ENCODE measurements around the gene CPD. TPM values are rescaled to one million over a fixed set of nuclear protein-coding genes. Genes with fewer than 3 reads are reported as not detected.

The CPD gene
- total and polyA plus RNA-seq, 9 of the 15 experiments (the other 6 are each of a cell fraction or from before 2014, with no cell fraction given) = 4.5 to 24.4 (median 20.4) TPM

- ATAC-seq (no peak), DNase-seq (ENCODE audit: extremely low read depth in 1 of 4, low spot score in 3 of 4) (no peak), FAIRE-seq (no peak)
- no peaks in the 10 kb centered on the region for H3K9me3 ChIP-seq (replicated peaks; ENCODE audit: control insufficient read depth, insufficient read depth, low read depth, low read length)
- in situ Hi-C loops (cut with MboI) = no loop called here
- H3K9ac ChIP-seq (ENCODE audit: insufficient read depth in 1 of 2, low read depth in 2 of 2, low read length in 2 of 2) = no peak overlapping the region
- no TSS peak for BruUV-seq (replicated peaks)
- intact Hi-C loops (cut with micrococcal nuclease) = no loop called here
- H3K9me1 ChIP-seq (ENCODE audit: control insufficient read depth, insufficient read depth, low read length) = no peaks in the 10 kb centered on the region
- ChIA-PET POLR2A (interaction anchor here (1.1 kb wide), 1 partner anchor 13 kb away, joined by 3 read pairs; no protein-coding TSS in a partner anchor), CTCF (ENCODE audit: low intra/inter-chr PET ratio) (no interaction called here)
- no peaks in the 10 kb centered on the region for H3K27me3 ChIP-seq (ENCODE audit: control insufficient read depth in 2 of 2, insufficient read depth in 2 of 2, low read length in 2 of 2)
- H3K27ac ChIP-seq (ENCODE audit: extremely low read depth, low read depth, low read length) = no peak overlapping the region
- no peak overlapping the region for H3K4me3 ChIP-seq
- no peak overlapping the region for H2AFZ ChIP-seq (ENCODE audit: low read depth, low read length)
- no peaks in the 10 kb centered on the region for H4K20me1 ChIP-seq (replicated peaks; ENCODE audit: control insufficient read depth, insufficient read depth, low read length)
- H3K79me2 ChIP-seq (ENCODE audit: control insufficient read depth, insufficient read depth, low read length) = no peaks in the 10 kb centered on the region
- H3K4me1 ChIP-seq (replicated peaks in 1 of 2; ENCODE audit: control insufficient read depth in 2 of 2, insufficient read depth in 2 of 2, low read length in 2 of 2) = no peaks in the 10 kb centered on the region; a peak in 1 of 5 replicates
- no peak for TF ChIP-seq FOXK1 (CRISPR knock-in tag; IDR thresholded peaks at IDR 0.05; ENCODE audit: borderline replicate concordance)
- H3K36me3 ChIP-seq (ENCODE audit: control insufficient read depth, insufficient read depth, low read length) = peaks cover 64% of the 10 kb centered on the region
- WGBS (ENCODE audit: insufficient coverage, low coverage, missing lambda C conversion rate) = 86% methylated on average over 1 of the region's 1 CpG
- H3K4me2 ChIP-seq (ENCODE audit: insufficient read depth, low read length) = no peak overlapping the region
Measured at GRCh38 chr17:30506481-30506880, 127.8 kb downstream of the CPD start.

DNA sequence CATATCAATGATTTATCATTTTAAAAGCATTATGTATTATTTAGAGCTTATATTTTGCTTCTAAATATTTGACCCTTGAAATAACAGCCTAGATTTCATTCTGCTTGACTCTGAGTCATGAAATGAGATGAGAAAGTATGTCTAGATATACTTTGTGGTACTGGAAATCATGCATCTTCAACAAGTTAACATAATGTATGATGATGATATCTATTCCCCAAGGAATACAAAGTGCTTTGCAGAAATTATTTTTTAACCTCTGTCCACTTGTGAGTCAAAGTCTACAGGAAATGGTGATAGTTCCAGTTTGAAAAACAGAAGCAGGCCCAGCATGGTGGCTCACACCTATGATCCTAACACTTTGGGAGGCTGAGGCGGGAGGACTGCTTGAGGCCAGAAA lies 134.6 kb downstream of the CPD start:
- H3K4me1 ChIP-seq (replicated peaks in 1 of 2; ENCODE audit: control insufficient read depth in 2 of 2, insufficient read depth in 2 of 2, low read length in 2 of 2) = no peaks in the 10 kb centered on the region
- H3K79me2 ChIP-seq (ENCODE audit: control insufficient read depth, insufficient read depth, low read length) = no peaks in the 10 kb centered on the region
- H3K9ac ChIP-seq (ENCODE audit: insufficient read depth in 1 of 2, low read depth in 2 of 2, low read length in 2 of 2) = no peak overlapping the region
- no peak for DNase-seq (ENCODE audit: extremely low read depth in 1 of 4, low spot score in 3 of 4)
- no peak for ATAC-seq
- H3K4me3 ChIP-seq = no peak overlapping the region
- H3K9me1 ChIP-seq (ENCODE audit: control insufficient read depth, insufficient read depth, low read length) = no peaks in the 10 kb centered on the region
- no peak overlapping the region for H2AFZ ChIP-seq (ENCODE audit: low read depth, low read length)
- H4K20me1 ChIP-seq (replicated peaks; ENCODE audit: control insufficient read depth, insufficient read depth, low read length) = no peaks in the 10 kb centered on the region
- 100% methylated on average over 1 of the region's 1 CpG for WGBS (ENCODE audit: insufficient coverage, low coverage, missing lambda C conversion rate)
- H3K4me2 ChIP-seq (ENCODE audit: insufficient read depth, low read length) = no peak overlapping the region
- POLR2A ChIA-PET = interaction anchor here (0.6 to 0.9 kb wide), 3 partner anchors 13 to 22 kb away, joined by 3 read pairs; no protein-coding TSS in a partner anchor
- no peak overlapping the region for H3K27ac ChIP-seq (ENCODE audit: extremely low read depth, low read depth, low read length)
- peaks cover 57% of the 10 kb centered on the region for H3K36me3 ChIP-seq (ENCODE audit: control insufficient read depth, insufficient read depth, low read length)
- in situ Hi-C loops (cut with MboI) (no loop called here), intact Hi-C loops (cut with micrococcal nuclease) (no loop called here)
- H3K27me3 ChIP-seq (ENCODE audit: control insufficient read depth in 2 of 2, insufficient read depth in 2 of 2, low read length in 2 of 2) = no peaks in the 10 kb centered on the region
- no peak for TF ChIP-seq RAD21 (CRISPR knock-in tag; conservative IDR thresholded peaks at IDR 0.05 in 1 of 2, IDR thresholded peaks at IDR 0.05 in 1 of 2)
- TF ChIP-seq ZNF79 (CRISPR knock-in tag; IDR thresholded peaks at IDR 0.05; ENCODE audit: low read depth) = no peak
- TF ChIP-seq, protein P1, sequence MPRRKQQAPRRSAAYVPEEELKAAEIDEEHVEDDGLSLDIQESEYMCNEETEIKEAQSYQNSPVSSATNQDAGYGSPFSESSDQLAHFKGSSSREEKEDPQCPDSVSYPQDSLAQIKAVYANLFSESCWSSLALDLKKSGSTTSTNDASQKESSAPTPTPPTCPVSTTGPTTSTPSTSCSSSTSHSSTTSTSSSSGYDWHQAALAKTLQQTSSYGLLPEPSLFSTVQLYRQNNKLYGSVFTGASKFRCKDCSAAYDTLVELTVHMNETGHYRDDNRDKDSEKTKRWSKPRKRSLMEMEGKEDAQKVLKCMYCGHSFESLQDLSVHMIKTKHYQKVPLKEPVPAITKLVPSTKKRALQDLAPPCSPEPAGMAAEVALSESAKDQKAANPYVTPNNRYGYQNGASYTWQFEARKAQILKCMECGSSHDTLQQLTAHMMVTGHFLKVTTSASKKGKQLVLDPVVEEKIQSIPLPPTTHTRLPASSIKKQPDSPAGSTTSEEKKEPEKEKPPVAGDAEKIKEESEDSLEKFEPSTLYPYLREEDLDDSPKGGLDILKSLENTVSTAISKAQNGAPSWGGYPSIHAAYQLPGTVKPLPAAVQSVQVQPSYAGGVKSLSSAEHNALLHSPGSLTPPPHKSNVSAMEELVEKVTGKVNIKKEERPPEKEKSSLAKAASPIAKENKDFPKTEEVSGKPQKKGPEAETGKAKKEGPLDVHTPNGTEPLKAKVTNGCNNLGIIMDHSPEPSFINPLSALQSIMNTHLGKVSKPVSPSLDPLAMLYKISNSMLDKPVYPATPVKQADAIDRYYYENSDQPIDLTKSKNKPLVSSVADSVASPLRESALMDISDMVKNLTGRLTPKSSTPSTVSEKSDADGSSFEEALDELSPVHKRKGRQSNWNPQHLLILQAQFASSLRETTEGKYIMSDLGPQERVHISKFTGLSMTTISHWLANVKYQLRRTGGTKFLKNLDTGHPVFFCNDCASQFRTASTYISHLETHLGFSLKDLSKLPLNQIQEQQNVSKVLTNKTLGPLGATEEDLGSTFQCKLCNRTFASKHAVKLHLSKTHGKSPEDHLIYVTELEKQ (CRISPR knock-in tag; IDR thresholded peaks at IDR 0.05) = no peak
- TF ChIP-seq ZNF134 (CRISPR knock-in tag; conservative IDR thresholded peaks at IDR 0.05) = no peak
- no peaks in the 10 kb centered on the region for H3K9me3 ChIP-seq (replicated peaks; ENCODE audit: control insufficient read depth, insufficient read depth, low read depth, low read length)
- no TSS peak for BruUV-seq (replicated peaks)
- CTCF ChIA-PET (ENCODE audit: low intra/inter-chr PET ratio) = no interaction called here
- no peak for FAIRE-seq
